Prostate gland (tissue), 2 donors: Measurements from ENCODE around the gene PLXDC1. TPM values are rescaled to one million over a fixed set of nuclear protein-coding genes. Genes with fewer than 3 reads are reported as not detected.
"Not testable (repeated sequence)": the region's sequence is repeated elsewhere in the genome, so short reads cannot be mapped to it uniquely, and the experiment has no call there.

ENCODE experiments used
- DNase-seq: peaks from one replicate; pipeline ENCODE4 v3.0.0-alpha.2; 2019; ENCODE audit warnings: low spot score
- H3K27ac ChIP-seq, 2 donors: fragments of 200-600 bp; sonication (generic); 2 replicates each; pipeline ENCODE4 v1.5.1; 2017 to 2019
- H3K27me3 ChIP-seq: fragments of 200-600 bp; sonication (generic); replicated peaks from 2 replicates; pipeline ENCODE4 v1.5.1; 2019; ENCODE audit not compliant: insufficient read depth
- H3K36me3 ChIP-seq, 2 donors: fragments of 200-600 bp; sonication (generic); 1 replicate in 1 of 2; 2 replicates in 1 of 2; pipeline versions ENCODE4 v1.5.1 to v1.8.1; 2017 to 2019
- H3K4me1 ChIP-seq: fragments of 200-600 bp; sonication (generic); replicated peaks from 2 replicates; pipeline ENCODE4 v1.5.1; 2019
- H3K4me3 ChIP-seq, 2 donors: fragments of 200-600 bp; sonication (generic); 2 replicates each; pipeline ENCODE4 v1.5.1; 2017 to 2019
- H3K9me3 ChIP-seq: fragments of 200-600 bp; sonication (generic); 2 replicates; pipeline ENCODE4 v1.5.1; 2017
- POLR2A ChIP-seq: fragments of 450-650 bp; IDR thresholded peaks from one replicate; pipeline ENCODE4 v1.6.1; 2016; ENCODE audit warnings: antibody characterized with exemption, mild to moderate bottlenecking
- POLR2AphosphoS5 ChIP-seq: sonication (generic); formaldehyde crosslinking; IDR thresholded peaks from one replicate; pipeline ENCODE4 v1.6.1; 2017; ENCODE audit warnings: antibody characterized with exemption
- WGBS: methylation state at CpG from one replicate; pipeline ENCODE4 v1.1.5; 2018; 5-methylcytosine and 5-hydroxymethylcytosine counted together
- intact Hi-C: fragments of 100-400 bp; cut with DNase I; formaldehyde crosslinking; loops from one replicate; pipeline ENCODE4 v1.14.2; 2022
- total RNA-seq, 2 donors: library from RNA; depleted of rRNA; stranded (reverse); fragments of >200 nt; gene quantifications; one replicate each; pipeline ENCODE4 v1.1.0, GENCODE V29; 2016
- TF ChIP-seq, protein P1 (sequence below), 4 experiments: fragments of 200-600 bp in 2 of 4; fragments of 450-650 bp in 2 of 4; sonication (generic) in 2 of 4; IDR thresholded peaks; 1 replicate in 3 of 4; 2 replicates in 1 of 4; pipeline ENCODE4 v1.5.1; 2016 to 2019; ENCODE audit warnings: antibody characterized with exemption in 4 of 4, mild to moderate bottlenecking in 2 of 4, moderate library complexity in 2 of 4

Gene PLXDC1
- total RNA-seq, 2 donors from 2014 or later = 3.9 to 5.4 TPM

GRCh38 chr17:39028690-39029089, 122.7 kb downstream of the PLXDC1 start:
- TF ChIP-seq POLR2A = no peak
- no peak for TF ChIP-seq POLR2AphosphoS5
- TF ChIP-seq, protein P1, sequence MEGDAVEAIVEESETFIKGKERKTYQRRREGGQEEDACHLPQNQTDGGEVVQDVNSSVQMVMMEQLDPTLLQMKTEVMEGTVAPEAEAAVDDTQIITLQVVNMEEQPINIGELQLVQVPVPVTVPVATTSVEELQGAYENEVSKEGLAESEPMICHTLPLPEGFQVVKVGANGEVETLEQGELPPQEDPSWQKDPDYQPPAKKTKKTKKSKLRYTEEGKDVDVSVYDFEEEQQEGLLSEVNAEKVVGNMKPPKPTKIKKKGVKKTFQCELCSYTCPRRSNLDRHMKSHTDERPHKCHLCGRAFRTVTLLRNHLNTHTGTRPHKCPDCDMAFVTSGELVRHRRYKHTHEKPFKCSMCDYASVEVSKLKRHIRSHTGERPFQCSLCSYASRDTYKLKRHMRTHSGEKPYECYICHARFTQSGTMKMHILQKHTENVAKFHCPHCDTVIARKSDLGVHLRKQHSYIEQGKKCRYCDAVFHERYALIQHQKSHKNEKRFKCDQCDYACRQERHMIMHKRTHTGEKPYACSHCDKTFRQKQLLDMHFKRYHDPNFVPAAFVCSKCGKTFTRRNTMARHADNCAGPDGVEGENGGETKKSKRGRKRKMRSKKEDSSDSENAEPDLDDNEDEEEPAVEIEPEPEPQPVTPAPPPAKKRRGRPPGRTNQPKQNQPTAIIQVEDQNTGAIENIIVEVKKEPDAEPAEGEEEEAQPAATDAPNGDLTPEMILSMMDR (IDR thresholded peaks at IDR 0.05) = no peak

GRCh38 chr17:39027455-39028035, 123.9 kb downstream of the PLXDC1 start:
- DNase-seq = no peak
- intact Hi-C loops = no loop called here
- Histone ChIP-seq H3K4me3 (peak overlapping the region; percentile 23 to 39), H3K4me1 (no peaks in the 10 kb centered on the region), H3K9me3 (no peaks in the 10 kb centered on the region), H3K36me3 (no peaks in the 10 kb centered on the region), H3K27me3 (no peaks in the 10 kb centered on the region), H3K27ac (peak overlapping the region in 1 of 2 donors; percentile 3)
- TF ChIP-seq POLR2A (no peak), POLR2AphosphoS5 (no peak)
- TF ChIP-seq, protein P1 (IDR thresholded peaks at IDR 0.05) = no peak
- WGBS = 22% methylated on average over 21 of the region's 21 CpGs

More at GRCh38 chr17:39028690-39029089, 122.7 kb downstream of the PLXDC1 start:
- Histone ChIP-seq H3K27me3 (no peaks in the 10 kb centered on the region), H3K9me3 (no peaks in the 10 kb centered on the region), H3K4me1 (no peaks in the 10 kb centered on the region), H3K4me3 (no peak overlapping the region), H3K36me3 (no peaks in the 10 kb centered on the region), H3K27ac (no peak overlapping the region)
- 97% methylated on average over 6 of the region's 6 CpGs for WGBS
- DNase-seq = no peak
- intact Hi-C loops = no loop called here

DNA sequence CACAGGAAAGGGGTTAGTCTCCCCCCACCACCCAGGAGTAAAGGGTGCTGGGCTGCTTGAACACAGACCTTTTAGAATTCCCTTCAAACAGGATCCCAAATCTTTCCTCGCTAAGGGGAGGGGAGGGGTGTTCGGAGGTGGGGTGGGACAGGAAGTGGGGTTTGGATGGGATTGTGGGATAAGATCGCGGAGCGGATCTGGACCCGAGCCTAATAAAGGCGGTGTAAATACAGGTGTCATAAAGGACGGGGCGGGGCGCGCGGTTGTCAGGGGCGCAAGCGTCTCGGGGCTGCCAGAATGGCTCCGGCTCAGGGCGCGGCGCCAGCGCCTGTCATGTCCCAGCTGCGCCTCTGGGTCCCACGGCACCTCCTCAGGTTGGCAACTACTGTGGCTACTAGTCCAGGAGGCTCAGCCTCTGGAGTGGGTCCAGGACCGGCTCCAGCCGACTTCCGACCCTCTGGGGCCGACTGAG, 124.4 kb downstream of the PLXDC1 start:
- Histone ChIP-seq H3K27ac (peak overlapping the region in 1 of 2 donors; percentile 3), H3K9me3 (no peaks in the 10 kb centered on the region), H3K36me3 (no peaks in the 10 kb centered on the region), H3K4me3 (peak overlapping the region; percentile 23 to 39), H3K4me1 (no peaks in the 10 kb centered on the region), H3K27me3 (no peaks in the 10 kb centered on the region)
- DNase-seq = peak; percentile 36
- WGBS = 0% methylated on average over 25 of the region's 26 CpGs
- TF ChIP-seq, protein P1 (IDR thresholded peaks at IDR 0.05) = no peak
- TF ChIP-seq POLR2AphosphoS5 = no peak
- no peak for TF ChIP-seq POLR2A
- intact Hi-C loops = no loop called here

- H3K4me3 ChIP-seq, H3K9me3 ChIP-seq, intact Hi-C loops, H3K4me1 ChIP-seq, H3K27ac ChIP-seq, H3K36me3 ChIP-seq, DNase-seq, H3K27me3 ChIP-seq: not testable (repeated sequence)
- WGBS = 87% methylated on average over 13 of the region's 13 CpGs
These were observed 125.1 kb downstream of the PLXDC1 start for GRCh38 chr17:39026346-39026745.

GRCh38 chr17:39022924-39023323, 128.5 kb downstream of the PLXDC1 start:
- intact Hi-C loops = no loop called here
- no peak overlapping the region for H3K4me3 ChIP-seq
- H3K27ac ChIP-seq = no peak overlapping the region
- WGBS = 83% methylated on average over 6 of the region's 6 CpGs
- H3K4me1 ChIP-seq = no peaks in the 10 kb centered on the region
- no peak for DNase-seq
- no peaks in the 10 kb centered on the region for H3K36me3 ChIP-seq
- H3K27me3 ChIP-seq = no peaks in the 10 kb centered on the region
- no peaks in the 10 kb centered on the region for H3K9me3 ChIP-seq
- TF ChIP-seq POLR2AphosphoS5 = no peak
- no peak for TF ChIP-seq POLR2A
- TF ChIP-seq, protein P1 (IDR thresholded peaks at IDR 0.05) = no peak

DNA sequence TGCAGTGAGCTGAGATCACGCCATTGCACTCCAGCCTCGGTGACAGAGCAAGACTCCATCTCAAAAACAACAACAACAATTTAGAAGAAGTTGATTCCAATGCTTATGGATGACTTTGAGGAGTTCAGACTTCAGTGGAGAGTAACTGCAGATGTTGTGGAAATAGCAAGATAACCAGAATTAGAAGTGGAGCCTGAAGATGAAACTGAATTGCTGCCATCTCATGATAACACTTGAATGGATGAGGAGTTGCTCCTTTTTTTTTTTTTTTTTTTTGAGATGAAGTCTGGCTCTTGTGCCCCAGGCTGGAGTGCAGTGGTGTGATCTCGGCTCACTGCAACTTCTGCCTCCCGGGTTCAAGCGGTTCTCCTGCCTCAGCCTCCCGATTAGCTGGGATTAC, 131.4 kb downstream of the PLXDC1 start:
- H3K36me3 ChIP-seq, H3K27me3 ChIP-seq, H3K4me1 ChIP-seq, intact Hi-C loops, H3K9me3 ChIP-seq, H3K27ac ChIP-seq, H3K4me3 ChIP-seq, DNase-seq: not testable (repeated sequence)
- 95% methylated on average over 6 of the region's 6 CpGs for WGBS
